Measurements from ENCODE around the gene IFT74. TPM values are rescaled to one million over a fixed set of nuclear protein-coding genes. Genes with fewer than 3 reads are reported as not detected.

The IFT74 gene
- total RNA-seq, 1 experiment from 2014 or later = 6.0 TPM

- CTCF ChIA-PET = no interaction called here
- BruUV-seq (replicated peaks) = no TSS peak
These were observed 97.9 kb downstream of the IFT74 start for GRCh38 chr9:27054125-27054524.

GRCh38 chr9:27054841-27055240 is 98.6 kb downstream of the IFT74 start:
- H3K27me3 ChIP-seq (ENCODE audit: control insufficient read depth, insufficient read depth, low read length) = no peaks in the 10 kb centered on the region
- H3K4me3 ChIP-seq (ENCODE audit: low read depth in 2 of 2, low read length in 2 of 2) = no peak overlapping the region
- POLR2A ChIA-PET = no interaction called here
- no peaks in the 10 kb centered on the region for H3K4me1 ChIP-seq (ENCODE audit: control insufficient read depth, insufficient read depth, low read length)
- no peak overlapping the region for H3K27ac ChIP-seq (ENCODE audit: low read length)
- in situ Hi-C loops (cut with HindIII; ENCODE audit: low pct_unique_long_range_greater_than_20kb, low sequenced_read_pairs) (no loop called here), intact Hi-C loops (cut with micrococcal nuclease; ENCODE audit: unreplicated experiment) (no loop called here)
- CTCF ChIA-PET = no interaction called here
- DNase-seq (ENCODE audit: low read depth, low spot score) = no peak
- TF ChIP-seq POLR2AphosphoS5 (IDR thresholded peaks at IDR 0.05; ENCODE audit: low read depth, low read length) = no peak
- no peak for TF ChIP-seq REST (IDR thresholded peaks at IDR 0.05; ENCODE audit: insufficient read depth in 1 of 2, low read depth in 2 of 2, low read length in 1 of 2)
- TF ChIP-seq SIN3A (IDR thresholded peaks at IDR 0.05; ENCODE audit: borderline replicate concordance, insufficient read depth, low read depth, low read length) = no peak
- no peak for TF ChIP-seq TCF7L2 (IDR thresholded peaks at IDR 0.05; ENCODE audit: low read depth, low read length)
- TF ChIP-seq CTCF (IDR thresholded peaks at IDR 0.05) = no peak
- ATAC-seq = no peak
- no peaks in the 10 kb centered on the region for H3K9me3 ChIP-seq (ENCODE audit: control insufficient read depth, insufficient read depth, low read depth, low read length)
- H3K36me3 ChIP-seq (ENCODE audit: control insufficient read depth, insufficient read depth, low read length) = no peaks in the 10 kb centered on the region
- no TSS peak for BruUV-seq (replicated peaks)

More at GRCh38 chr9:27054125-27054524, 97.9 kb downstream of the IFT74 start:
- Histone ChIP-seq H3K4me3 (ENCODE audit: low read depth in 2 of 2, low read length in 2 of 2) (no peak overlapping the region), H3K27me3 (ENCODE audit: control insufficient read depth, insufficient read depth, low read length) (no peaks in the 10 kb centered on the region), H3K27ac (ENCODE audit: low read length) (no peak overlapping the region), H3K9me3 (ENCODE audit: control insufficient read depth, insufficient read depth, low read depth, low read length) (no peaks in the 10 kb centered on the region), H3K4me1 (ENCODE audit: control insufficient read depth, insufficient read depth, low read length) (no peaks in the 10 kb centered on the region), H3K36me3 (ENCODE audit: control insufficient read depth, insufficient read depth, low read length) (no peaks in the 10 kb centered on the region)
- ATAC-seq (no peak), DNase-seq (ENCODE audit: low read depth, low spot score) (no peak)
- TF ChIP-seq POLR2AphosphoS5 (IDR thresholded peaks at IDR 0.05; ENCODE audit: low read depth, low read length) = no peak
- in situ Hi-C loops (cut with HindIII; ENCODE audit: low pct_unique_long_range_greater_than_20kb, low sequenced_read_pairs) = no loop called here
- POLR2A ChIA-PET = no interaction called here
- intact Hi-C loops (cut with micrococcal nuclease; ENCODE audit: unreplicated experiment) = no loop called here

GRCh38 chr9:27059412-27059811 is 103.2 kb downstream of the IFT74 start:
- Histone ChIP-seq H3K4me1 (ENCODE audit: control insufficient read depth, insufficient read depth, low read length) (no peaks in the 10 kb centered on the region), H3K9me3 (ENCODE audit: control insufficient read depth, insufficient read depth, low read depth, low read length) (no peaks in the 10 kb centered on the region), H3K27me3 (ENCODE audit: control insufficient read depth, insufficient read depth, low read length) (no peaks in the 10 kb centered on the region), H3K4me3 (ENCODE audit: low read depth in 2 of 2, low read length in 2 of 2) (no peak overlapping the region), H3K36me3 (ENCODE audit: control insufficient read depth, insufficient read depth, low read length) (no peaks in the 10 kb centered on the region), H3K27ac (ENCODE audit: low read length) (no peak overlapping the region)
- DNase-seq (ENCODE audit: low read depth, low spot score) (no peak), ATAC-seq (no peak)
- TF ChIP-seq SIN3A (IDR thresholded peaks at IDR 0.05; ENCODE audit: borderline replicate concordance, insufficient read depth, low read depth, low read length) (no peak), REST (IDR thresholded peaks at IDR 0.05; ENCODE audit: insufficient read depth in 1 of 2, low read depth in 2 of 2, low read length in 1 of 2) (no peak), TCF7L2 (IDR thresholded peaks at IDR 0.05; ENCODE audit: low read depth, low read length) (no peak), CTCF (IDR thresholded peaks at IDR 0.05) (no peak), POLR2AphosphoS5 (IDR thresholded peaks at IDR 0.05; ENCODE audit: low read depth, low read length) (no peak)
- ChIA-PET POLR2A (no interaction called here), CTCF (no interaction called here)
- no TSS peak for BruUV-seq (replicated peaks)
- intact Hi-C loops (cut with micrococcal nuclease; ENCODE audit: unreplicated experiment) = no loop called here
- in situ Hi-C loops (cut with HindIII; ENCODE audit: low pct_unique_long_range_greater_than_20kb, low sequenced_read_pairs) = no loop called here
